GM23338 (cell line): ENCODE measurements around the gene TOR2A. TPM values are rescaled to one million over a fixed set of nuclear protein-coding genes. Genes with fewer than 3 reads are reported as not detected.

ENCODE experiments used
- ATAC-seq: fragments of 200-7000 bp; cut with Tn5 transposase; 3 replicates; pipeline ENCODE4 v1.9.1; 2020
- DNase-seq: peaks from one replicate; pipeline ENCODE4 v3.0.0-alpha.2; 2015; ENCODE audit warnings: low spot score
- H2AFZ ChIP-seq: fragments of 200-600 bp; sonication (generic); 2 replicates; pipeline ENCODE4 v1.8.0; 2016; ENCODE audit warnings: antibody characterized with exemption, mild to moderate bottlenecking, moderate library complexity
- H3F3A ChIP-seq: fragments of 200-600 bp; sonication (generic); replicated peaks from 2 replicates; pipeline ENCODE4 v1.8.0; 2017; ENCODE audit warnings: antibody characterized with exemption, mixed run types, low read depth
- H3K27ac ChIP-seq: fragments of 200-600 bp; sonication (generic); 2 replicates; pipeline ENCODE4 v1.6.1; 2016; ENCODE audit warnings: low read depth
- H3K27me3 ChIP-seq: fragments of 200-600 bp; sonication (generic); 2 replicates; pipeline ENCODE4 v1.8.0; 2016; ENCODE audit warnings: mild to moderate bottlenecking, mixed run types, moderate library complexity; ENCODE audit not compliant: insufficient read depth
- H3K36me3 ChIP-seq: fragments of 200-600 bp; sonication (generic); 2 replicates; pipeline ENCODE4 v1.8.0; 2016; ENCODE audit warnings: mild to moderate bottlenecking; ENCODE audit not compliant: insufficient read depth
- H3K4me1 ChIP-seq: fragments of 200-600 bp; sonication (generic); 2 replicates; pipeline ENCODE4 v1.8.0; 2016; ENCODE audit warnings: mild to moderate bottlenecking, moderate library complexity; ENCODE audit not compliant: insufficient read depth
- H3K4me2 ChIP-seq: fragments of 200-600 bp; sonication (generic); 2 replicates; pipeline ENCODE4 v1.7.1; 2017; ENCODE audit warnings: mixed run types
- H3K4me3 ChIP-seq: fragments of 200-600 bp; sonication (generic); 2 replicates; pipeline ENCODE4 v1.6.1; 2016; ENCODE audit warnings: mixed run types
- H3K79me2 ChIP-seq: fragments of 200-600 bp; sonication (generic); replicated peaks from 2 replicates; pipeline ENCODE4 v1.8.0; 2017; ENCODE audit warnings: mild to moderate bottlenecking; ENCODE audit not compliant: insufficient read depth
- H3K9me2 ChIP-seq: fragments of 200-600 bp; sonication (generic); 2 replicates; pipeline ENCODE4 v1.8.0; 2017; ENCODE audit not compliant: insufficient read depth
- H4K20me1 ChIP-seq: fragments of 200-600 bp; sonication (generic); replicated peaks from 2 replicates; pipeline ENCODE4 v1.8.0; 2017; ENCODE audit warnings: mild to moderate bottlenecking; ENCODE audit not compliant: insufficient read depth
- H3K27ac Mint-ChIP-seq: 2 replicates; pipeline ENCODE4 v1.8.0; 2020; ENCODE audit warnings: inconsistent platforms, mild to moderate bottlenecking, moderate library complexity, mixed read lengths
- H3K27me3 Mint-ChIP-seq: 3 replicates; pipeline ENCODE4 v1.8.0; 2022; ENCODE audit warnings: low read depth, mild to moderate bottlenecking, moderate library complexity, mixed read lengths, inconsistent platforms; ENCODE audit not compliant: insufficient read depth, poor library complexity
- H3K36me3 Mint-ChIP-seq: 3 replicates; pipeline ENCODE4 v1.8.0; 2021; ENCODE audit warnings: low read depth, mild to moderate bottlenecking, inconsistent platforms, moderate library complexity, mixed read lengths
- H3K4me1 Mint-ChIP-seq: 3 replicates; pipeline ENCODE4 v1.8.0; 2020; ENCODE audit warnings: mild to moderate bottlenecking, inconsistent platforms, mixed read lengths
- H3K4me3 Mint-ChIP-seq: 3 replicates; pipeline ENCODE4 v1.8.0; 2021; ENCODE audit warnings: moderate library complexity, mild to moderate bottlenecking, inconsistent platforms, mixed read lengths
- H3K9me3 Mint-ChIP-seq: 3 replicates; pipeline ENCODE4 v1.8.0; 2020; ENCODE audit warnings: moderate library complexity, mild to moderate bottlenecking, inconsistent platforms, mixed read lengths
- CREB1 ChIP-seq: fragments of 250-450 bp; sonication (Bioruptor Pico); IDR thresholded peaks from 2 replicates; pipeline ENCODE4 v1.5.0; 2020; ENCODE audit warnings: low read depth, mild to moderate bottlenecking, moderate library complexity
- JUNB ChIP-seq: IDR thresholded peaks from one replicate; pipeline ENCODE4 v1.6.1; 2016; ENCODE audit warnings: antibody characterized with exemption; ENCODE audit not compliant: unreplicated experiment
- NANOG ChIP-seq: IDR thresholded peaks from 2 replicates; pipeline ENCODE4 v1.6.1; 2016; ENCODE audit warnings: antibody characterized with exemption, borderline replicate concordance
- POLR2AphosphoS5 ChIP-seq: IDR thresholded peaks from 2 replicates; pipeline ENCODE4 v1.6.1; 2016; ENCODE audit warnings: antibody characterized with exemption, low read depth
- REST ChIP-seq: IDR thresholded peaks from one replicate; pipeline ENCODE4 v1.6.1; 2018; ENCODE audit warnings: antibody characterized with exemption; ENCODE audit not compliant: unreplicated experiment
- STAT1 ChIP-seq: IDR thresholded peaks from one replicate; pipeline ENCODE4 v1.6.1; 2016; ENCODE audit warnings: antibody characterized with exemption; ENCODE audit not compliant: unreplicated experiment
- ZNF331 ChIP-seq: fragments of 250-450 bp; sonication (Bioruptor Pico); IDR thresholded peaks from 2 replicates; pipeline ENCODE4 v1.5.0; 2020; ENCODE audit warnings: low read depth, mild to moderate bottlenecking, moderate library complexity
- ZNF462 ChIP-seq: fragments of 250-450 bp; sonication (Bioruptor Pico); IDR thresholded peaks from 2 replicates; pipeline ENCODE4 v1.5.0; 2020; ENCODE audit warnings: mild to moderate bottlenecking, moderate library complexity
- polyA plus RNA-seq: library from polyadenylated mRNA; unstranded; fragments of >200 nt; fragmentation: Nextera tagmentation; extraction: Ambion mirVana; gene quantifications from 2 replicates; pipeline ENCODE4 v1.2.1, GENCODE V29; 2016
- total RNA-seq: library from RNA; depleted of rRNA; stranded (reverse); fragments of >200 nt; shearing (Covaris generic); gene quantifications from 2 replicates; pipeline ENCODE4 v1.2.3, GENCODE V29; 2014
- TF ChIP-seq, protein P1 (sequence below), 2 experiments: fragments of 200-600 bp in 1 of 2; sonication (generic) in 1 of 2; conservative IDR thresholded peaks; 2 replicates each; pipeline versions ENCODE4 v1.5.1 to v1.6.1; 2016 to 2017; ENCODE audit warnings: antibody characterized with exemption in 2 of 2, low read depth in 2 of 2, mild to moderate bottlenecking in 2 of 2, moderate library complexity in 1 of 2

Gene TOR2A
- total and polyA plus RNA-seq, 2 experiments from 2014 or later, result 14.4 to 23.5 TPM

DNA sequence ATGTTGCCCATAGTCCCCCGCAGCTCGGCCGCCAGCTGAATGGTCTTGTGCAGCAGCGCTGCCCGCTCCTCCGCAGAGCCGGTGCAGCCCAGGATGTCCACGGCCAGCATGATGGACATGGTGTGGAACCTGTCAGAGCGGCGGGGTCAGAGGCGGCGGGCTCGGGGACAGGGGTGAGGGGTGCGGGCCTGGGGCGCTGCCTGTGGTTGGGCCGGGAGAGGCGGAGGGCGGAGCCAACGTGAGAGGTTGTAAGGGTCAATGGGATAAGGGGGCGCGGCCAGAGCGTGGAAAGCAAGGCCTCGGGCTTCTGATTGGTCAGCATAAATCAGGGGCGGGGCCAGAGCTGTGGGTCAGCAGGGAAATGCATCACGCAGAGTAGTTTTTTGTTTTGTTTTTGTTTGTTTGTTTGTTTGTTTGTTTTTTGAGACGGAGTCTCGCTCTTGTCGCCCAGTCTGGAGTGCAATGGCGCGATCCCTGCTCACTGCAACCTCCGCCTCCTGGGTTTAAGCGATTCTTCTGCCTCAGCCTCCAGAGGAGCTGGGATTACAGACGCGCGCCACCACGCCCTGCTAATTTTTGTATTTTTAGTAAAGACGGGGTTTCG lies 6.8 kb upstream of the TOR2A start:
- Histone ChIP-seq H2AFZ (peak overlapping the region; percentile 85; the same call in 1 of the 2 replicates), H3F3A (0 out of 2 replicates have a peak, but pooled peaks cover 6% of the 10 kb centered on the region), H3K79me2 (no peaks in the 10 kb centered on the region), H3K4me2 (peak overlapping the region; percentile 95), H3K9me2 (no peaks in the 10 kb centered on the region), H4K20me1 (no peaks in the 10 kb centered on the region; the same call in 1 of the 2 replicates), H3K27me3 (no peaks in the 10 kb centered on the region), H3K36me3 (no peaks in the 10 kb centered on the region), H3K27ac (peak overlapping the region; percentile 90), H3K4me1 (no peaks in the 10 kb centered on the region; the same call in 1 of the 2 replicates), H3K4me3 (peak overlapping the region; percentile 80)
- Mint-ChIP-seq H3K36me3 (no peaks in the 10 kb centered on the region), H3K4me3 (peak overlapping the region; percentile 85), H3K27ac (peak overlapping the region; percentile 80), H3K4me1 (peaks cover 6% of the 10 kb centered on the region; the same call in 2 of the 3 replicates), H3K27me3 (peaks cover 9% of the 10 kb centered on the region), H3K9me3 (no peaks in the 10 kb centered on the region)
- DNase-seq, result peak; percentile 99
- ATAC-seq, result peak; percentile 91
- TF ChIP-seq ZNF331, result no peak
- TF ChIP-seq JUNB, result no peak
- TF ChIP-seq POLR2AphosphoS5, result no peak

- Histone ChIP-seq H3F3A (0 out of 2 replicates have a peak, but pooled peaks cover 3% of the 10 kb centered on the region), H3K4me2 (no peak overlapping the region), H2AFZ (no peak overlapping the region), H3K79me2 (no peaks in the 10 kb centered on the region), H3K9me2 (no peaks in the 10 kb centered on the region), H3K4me3 (no peak overlapping the region), H4K20me1 (no peaks in the 10 kb centered on the region; the same call in 1 of the 2 replicates), H3K4me1 (peaks cover 2% of the 10 kb centered on the region; the same call in 1 of the 2 replicates), H3K27ac (no peak overlapping the region), H3K27me3 (no peaks in the 10 kb centered on the region), H3K36me3 (no peaks in the 10 kb centered on the region)
- H3K36me3 Mint-ChIP-seq, result no peaks in the 10 kb centered on the region
- DNase-seq (no peak), ATAC-seq (no peak)
- H3K27me3 Mint-ChIP-seq, result peaks cover 11% of the 10 kb centered on the region
- H3K4me3 Mint-ChIP-seq, result no peak overlapping the region
- no peak overlapping the region for H3K27ac Mint-ChIP-seq
- H3K4me1 Mint-ChIP-seq, result peaks cover 6% of the 10 kb centered on the region
- H3K9me3 Mint-ChIP-seq, result no peaks in the 10 kb centered on the region; the same call in 2 of the 3 replicates
- TF ChIP-seq ZNF462, result no peak
- TF ChIP-seq STAT1, result no peak
- TF ChIP-seq, protein P1, sequence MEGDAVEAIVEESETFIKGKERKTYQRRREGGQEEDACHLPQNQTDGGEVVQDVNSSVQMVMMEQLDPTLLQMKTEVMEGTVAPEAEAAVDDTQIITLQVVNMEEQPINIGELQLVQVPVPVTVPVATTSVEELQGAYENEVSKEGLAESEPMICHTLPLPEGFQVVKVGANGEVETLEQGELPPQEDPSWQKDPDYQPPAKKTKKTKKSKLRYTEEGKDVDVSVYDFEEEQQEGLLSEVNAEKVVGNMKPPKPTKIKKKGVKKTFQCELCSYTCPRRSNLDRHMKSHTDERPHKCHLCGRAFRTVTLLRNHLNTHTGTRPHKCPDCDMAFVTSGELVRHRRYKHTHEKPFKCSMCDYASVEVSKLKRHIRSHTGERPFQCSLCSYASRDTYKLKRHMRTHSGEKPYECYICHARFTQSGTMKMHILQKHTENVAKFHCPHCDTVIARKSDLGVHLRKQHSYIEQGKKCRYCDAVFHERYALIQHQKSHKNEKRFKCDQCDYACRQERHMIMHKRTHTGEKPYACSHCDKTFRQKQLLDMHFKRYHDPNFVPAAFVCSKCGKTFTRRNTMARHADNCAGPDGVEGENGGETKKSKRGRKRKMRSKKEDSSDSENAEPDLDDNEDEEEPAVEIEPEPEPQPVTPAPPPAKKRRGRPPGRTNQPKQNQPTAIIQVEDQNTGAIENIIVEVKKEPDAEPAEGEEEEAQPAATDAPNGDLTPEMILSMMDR (conservative IDR thresholded peaks at IDR 0.05; ENCODE audit: low read depth in 2 of 2), result no peak; a peak in 1 of 4 replicates
- TF ChIP-seq CREB1 (CRISPR knock-in tag), result no peak
- TF ChIP-seq REST, result no peak
- no peak for TF ChIP-seq NANOG
- TF ChIP-seq POLR2AphosphoS5, result no peak
These were observed 4.7 kb upstream of the TOR2A start for GRCh38 chr9:127739614-127740330.
